ENCODE measurements around the gene ATE1.

DNA sequence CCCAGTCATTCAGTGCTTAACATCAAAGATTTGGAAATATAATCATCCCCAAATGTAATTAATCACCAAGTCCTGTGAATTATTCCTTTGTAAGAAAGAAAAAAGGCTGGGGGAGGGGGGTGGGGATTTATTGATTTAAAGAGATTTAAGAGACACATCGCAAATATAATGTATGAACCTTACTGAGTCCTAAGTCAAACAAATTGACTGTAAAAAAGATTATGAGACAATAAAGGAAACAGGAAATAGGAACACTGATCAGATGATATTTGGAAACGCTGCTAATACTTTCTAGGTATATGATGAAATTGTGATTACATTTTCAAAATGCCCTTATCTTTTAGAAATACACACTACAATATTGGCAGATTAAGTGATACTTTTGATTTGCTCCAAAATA, 92.5 kb downstream of the ATE1 start:
- TF ChIP-seq, protein P1, sequence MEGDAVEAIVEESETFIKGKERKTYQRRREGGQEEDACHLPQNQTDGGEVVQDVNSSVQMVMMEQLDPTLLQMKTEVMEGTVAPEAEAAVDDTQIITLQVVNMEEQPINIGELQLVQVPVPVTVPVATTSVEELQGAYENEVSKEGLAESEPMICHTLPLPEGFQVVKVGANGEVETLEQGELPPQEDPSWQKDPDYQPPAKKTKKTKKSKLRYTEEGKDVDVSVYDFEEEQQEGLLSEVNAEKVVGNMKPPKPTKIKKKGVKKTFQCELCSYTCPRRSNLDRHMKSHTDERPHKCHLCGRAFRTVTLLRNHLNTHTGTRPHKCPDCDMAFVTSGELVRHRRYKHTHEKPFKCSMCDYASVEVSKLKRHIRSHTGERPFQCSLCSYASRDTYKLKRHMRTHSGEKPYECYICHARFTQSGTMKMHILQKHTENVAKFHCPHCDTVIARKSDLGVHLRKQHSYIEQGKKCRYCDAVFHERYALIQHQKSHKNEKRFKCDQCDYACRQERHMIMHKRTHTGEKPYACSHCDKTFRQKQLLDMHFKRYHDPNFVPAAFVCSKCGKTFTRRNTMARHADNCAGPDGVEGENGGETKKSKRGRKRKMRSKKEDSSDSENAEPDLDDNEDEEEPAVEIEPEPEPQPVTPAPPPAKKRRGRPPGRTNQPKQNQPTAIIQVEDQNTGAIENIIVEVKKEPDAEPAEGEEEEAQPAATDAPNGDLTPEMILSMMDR (IDR thresholded peaks at IDR 0.05; ENCODE audit: insufficient read depth, low read depth, low read length) = no peak
- no peak for TF ChIP-seq EZH2 (IDR thresholded peaks at IDR 0.05; ENCODE audit: insufficient read depth, low read length)
